ENCODE measurements around the gene EIF4E3.

- TF ChIP-seq CTCF (IDR thresholded peaks at IDR 0.05; ENCODE audit: insufficient read depth, low read depth, low read length) (no peak), EZH2 (IDR thresholded peaks at IDR 0.05; ENCODE audit: insufficient read depth, low read length) (no peak)
Measured at GRCh38 chr3:71680603-71681002, 44.6 kb downstream of the EIF4E3 start.

Data from astrocyte (in vitro differentiated cells and primary cell).